Ovary (tissue), 9 donors: ENCODE measurements around the gene NPVF. TPM values are rescaled to one million over a fixed set of nuclear protein-coding genes. Genes with fewer than 3 reads are reported as not detected.
A peak's percentile ranks its signal among the peaks of the same experiment; 100 is the strongest.

ENCODE experiments used
- DNase-seq, 5 donors: peaks; one replicate each; pipeline ENCODE4 v3.0.0-alpha.2; 2019 to 2020
- H3K27ac ChIP-seq, 2 donors: fragments of 200-600 bp; one replicate each; pipeline versions ENCODE4 v1.5.1 to v1.8.0; 2019 to 2022
- H3K27me3 ChIP-seq: fragments of 200-600 bp; one replicate; pipeline ENCODE4 v1.8.0; 2022
- H3K36me3 ChIP-seq: fragments of 200-600 bp; sonication (generic); one replicate; pipeline ENCODE4 v1.5.1; 2019
- H3K4me1 ChIP-seq: one replicate; pipeline ENCODE4 v1.8.1; 2013; ENCODE audit warnings: mild to moderate bottlenecking, moderate library complexity; ENCODE audit not compliant: insufficient read depth
- H3K4me3 ChIP-seq: fragments of 200-600 bp; sonication (generic); one replicate; pipeline ENCODE4 v1.5.1; 2017
- H3K9me3 ChIP-seq, 2 donors: fragments of 200-600 bp in 1 of 2; sonication (generic) in 1 of 2; one replicate each; pipeline versions ENCODE4 v1.5.1 to v1.8.1; 2013 to 2019; ENCODE audit warnings: mild to moderate bottlenecking in 1 of 2, moderate library complexity in 1 of 2
- EP300 ChIP-seq: sonication (generic); formaldehyde crosslinking; IDR thresholded peaks from one replicate; pipeline ENCODE4 v1.6.1; 2017; ENCODE audit warnings: antibody characterized with exemption
- POLR2A ChIP-seq: fragments of 450-650 bp; IDR thresholded peaks from one replicate; pipeline ENCODE4 v1.6.1; 2017; ENCODE audit warnings: antibody characterized with exemption, mild to moderate bottlenecking, moderate library complexity
- WGBS, 3 donors: extraction: QIAGEN DNeasy Blood & Tissue Kit in 1 of 3; methylation state at CpG; one replicate each; pipeline versions ENCODE4 v1.1.5 to v1.1.7; 2013 to 2017; 5-methylcytosine and 5-hydroxymethylcytosine counted together
- intact Hi-C, 4 donors: fragments of 100-400 bp; cut with DNase I; formaldehyde crosslinking; loops; one replicate each; pipeline versions ENCODE4 v1.11.0 to v1.15.1; 2022 to 2023
- polyA plus RNA-seq, 2 donors: library from polyadenylated mRNA; stranded (reverse); fragments of 200-250 nt in 1 of 2; fragments of 350-450 nt in 1 of 2; fragmentation: Illumina TruSeq in 1 of 2; extraction: RNeasy Lipid Tissue Mini Kit (QIAGEN cat#74804) in 1 of 2; gene quantifications; one replicate each; pipeline ENCODE4 v1.2.3, GENCODE V29; 2013 to 2014
- total RNA-seq, 7 donors: library from RNA; depleted of rRNA in 2 of 7; stranded (reverse); fragments of >200 nt in 2 of 7; fragmentation: NEBNext Ultra II Directional in 3 of 7; extraction: Animal tissue kit (Norgen Biotek cat#: 25700) in 3 of 7; gene quantifications; one replicate each; pipeline versions ENCODE4 v1.1.0 to v1.2.4, GENCODE V29; 2016 to 2023
- TF ChIP-seq, protein P1 (sequence below), 3 donors: fragments of 450-650 bp in 2 of 3; fragments of 200-600 bp in 1 of 3; IDR thresholded peaks; one replicate each; pipeline versions ENCODE4 v1.5.1 to v1.8.0; 2016 to 2022; ENCODE audit warnings: antibody characterized with exemption in 3 of 3, mild to moderate bottlenecking in 1 of 3
- donor health status: DM: no; HTN: no; CAD: no; lungs with moderate emphysema.
- donor health status: DM: no; HTN: no; CAD: no.
- donor health status: Bipolar disorder and iron deficiency.
- donor health status: DM: yes; HTN: yes; CAD: no.
- donor health status: DM: no; HTN: no; CAD: no.
- donor health status: DM: yes; HTN: yes; CAD: no.

The NPVF gene
- total and polyA plus RNA-seq, 9 donors, result not detected

DNA sequence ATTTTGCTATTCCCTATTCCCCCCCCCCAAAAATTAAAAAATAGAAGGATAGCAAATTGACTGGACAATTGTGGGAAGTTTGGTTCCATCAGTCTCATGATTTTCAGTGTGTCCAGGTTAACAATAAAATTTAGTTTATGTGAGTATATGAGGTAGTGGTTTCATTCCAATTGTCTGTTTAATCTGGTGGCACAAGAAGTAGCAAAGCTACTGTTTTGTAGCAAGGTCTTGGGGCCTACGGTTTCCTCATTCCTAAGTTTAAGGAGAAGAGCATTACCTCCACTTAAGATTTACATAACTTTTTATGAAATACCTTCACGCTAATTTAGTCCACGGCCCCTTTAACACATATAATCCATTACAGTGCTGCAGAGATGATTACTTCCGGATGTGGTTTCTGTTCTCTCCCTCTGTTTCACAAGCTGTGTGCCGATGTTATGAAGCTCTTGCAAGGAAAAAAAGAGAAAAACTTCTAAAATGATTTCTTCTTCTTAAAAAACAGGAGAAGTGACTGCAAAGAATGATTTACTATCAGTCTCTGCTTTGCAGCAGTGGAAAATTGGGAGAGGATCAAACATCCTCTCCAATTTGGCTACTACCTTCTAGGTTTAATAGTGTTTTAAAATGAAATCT lies 32.7 kb upstream of the NPVF start:
- intact Hi-C loops, result loop anchor here in 2 of 4 donors (2.0 to 5.0 kb wide), 2 partner anchors 126 kb away; no protein-coding TSS in a partner anchor
- 15 to 53% (median 30%) methylated on average over 4 to 5 of the region's 5 CpGs for WGBS, 3 donors

DNA sequence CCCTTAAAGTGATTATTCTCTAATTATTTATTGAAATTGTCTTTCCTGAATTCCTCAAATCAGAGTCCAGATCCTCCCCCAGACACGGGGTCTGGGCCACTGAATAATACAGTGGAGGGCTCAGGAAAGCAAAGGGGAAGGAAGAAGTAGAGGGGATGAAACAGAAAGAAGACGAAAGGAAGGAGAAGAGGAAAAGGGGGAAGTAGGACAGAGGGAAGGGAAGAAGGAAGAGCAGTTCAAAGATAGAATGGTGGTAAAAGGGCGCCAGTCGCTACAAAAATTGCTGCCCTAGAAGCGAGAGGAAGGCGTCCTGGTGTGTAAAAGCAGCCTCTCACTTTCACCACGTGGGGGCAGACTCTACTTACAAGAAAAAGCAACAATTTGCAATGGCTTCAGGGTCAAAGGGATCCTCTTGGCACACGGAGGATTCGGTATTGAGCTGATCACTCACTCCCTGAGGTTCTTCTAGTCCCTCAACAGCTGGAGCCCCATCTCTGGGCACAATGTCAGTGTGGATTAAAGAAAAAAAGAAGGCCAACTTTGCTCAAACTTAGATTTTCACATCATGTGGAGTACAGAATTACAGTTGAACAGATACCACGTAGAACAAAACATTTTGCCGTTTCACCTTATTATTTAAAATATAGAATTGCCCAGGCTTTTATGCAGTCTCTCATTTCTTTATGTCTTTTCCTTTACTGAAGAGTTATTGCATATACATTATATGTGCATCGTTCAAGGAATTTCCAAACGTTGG lies 31.4 kb upstream of the NPVF start:
- DNase-seq, result peak; percentile 51 to 77 (median 53)
- TF ChIP-seq EP300 (no peak), POLR2A (no peak)
- TF ChIP-seq, protein P1, sequence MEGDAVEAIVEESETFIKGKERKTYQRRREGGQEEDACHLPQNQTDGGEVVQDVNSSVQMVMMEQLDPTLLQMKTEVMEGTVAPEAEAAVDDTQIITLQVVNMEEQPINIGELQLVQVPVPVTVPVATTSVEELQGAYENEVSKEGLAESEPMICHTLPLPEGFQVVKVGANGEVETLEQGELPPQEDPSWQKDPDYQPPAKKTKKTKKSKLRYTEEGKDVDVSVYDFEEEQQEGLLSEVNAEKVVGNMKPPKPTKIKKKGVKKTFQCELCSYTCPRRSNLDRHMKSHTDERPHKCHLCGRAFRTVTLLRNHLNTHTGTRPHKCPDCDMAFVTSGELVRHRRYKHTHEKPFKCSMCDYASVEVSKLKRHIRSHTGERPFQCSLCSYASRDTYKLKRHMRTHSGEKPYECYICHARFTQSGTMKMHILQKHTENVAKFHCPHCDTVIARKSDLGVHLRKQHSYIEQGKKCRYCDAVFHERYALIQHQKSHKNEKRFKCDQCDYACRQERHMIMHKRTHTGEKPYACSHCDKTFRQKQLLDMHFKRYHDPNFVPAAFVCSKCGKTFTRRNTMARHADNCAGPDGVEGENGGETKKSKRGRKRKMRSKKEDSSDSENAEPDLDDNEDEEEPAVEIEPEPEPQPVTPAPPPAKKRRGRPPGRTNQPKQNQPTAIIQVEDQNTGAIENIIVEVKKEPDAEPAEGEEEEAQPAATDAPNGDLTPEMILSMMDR (IDR thresholded peaks at IDR 0.05), result peak; percentile 70 to 80 (median 71)
- H3K4me1 ChIP-seq, result no peaks in the 10 kb centered on the region
- H3K27ac ChIP-seq, result no peak overlapping the region
- H3K36me3 ChIP-seq, result no peaks in the 10 kb centered on the region
- no peak overlapping the region for H3K4me3 ChIP-seq
- intact Hi-C loops, result loop anchor here (2.0 to 10.0 kb wide), 5 partner anchors 127 to 593 kb away; no protein-coding TSS in a partner anchor
- no peaks in the 10 kb centered on the region for H3K9me3 ChIP-seq
- no peaks in the 10 kb centered on the region for H3K27me3 ChIP-seq
- 23 to 26% (median 24%) methylated on average over 13 of the region's 13 CpGs for WGBS, 3 donors

More for the DNA sequence above, 32.7 kb upstream of the NPVF start:
- Histone ChIP-seq H3K27me3 (no peaks in the 10 kb centered on the region), H3K4me1 (no peaks in the 10 kb centered on the region), H3K27ac (no peak overlapping the region), H3K36me3 (no peaks in the 10 kb centered on the region), H3K9me3 (no peaks in the 10 kb centered on the region), H3K4me3 (peak overlapping the region; percentile 27)
- DNase-seq, result no peak
- TF ChIP-seq EP300, result no peak
- TF ChIP-seq, protein P1 (IDR thresholded peaks at IDR 0.05), result no peak
- TF ChIP-seq POLR2A, result no peak

DNA sequence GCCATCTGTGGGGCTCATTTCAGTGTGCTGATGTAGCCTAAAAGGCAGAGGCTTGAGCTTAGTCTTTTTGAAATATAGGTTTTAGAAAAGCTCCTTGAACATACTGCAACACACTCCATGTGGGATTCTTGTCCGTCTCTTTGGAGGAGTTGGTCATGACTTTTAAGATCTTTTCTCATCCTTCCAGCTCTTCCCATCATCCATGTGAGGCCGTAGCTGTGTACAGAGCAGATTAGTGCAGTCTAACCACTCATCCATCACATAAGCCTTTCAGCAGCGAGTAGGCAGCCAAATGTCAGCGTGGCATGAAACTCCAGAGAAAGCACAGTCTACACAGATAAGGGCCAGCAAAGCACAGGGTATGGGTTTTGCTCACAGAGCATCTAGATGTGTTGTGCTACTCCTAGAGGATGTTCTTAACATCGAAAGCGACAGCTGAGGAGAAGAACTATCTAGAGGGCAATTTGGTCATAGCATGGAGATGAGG lies 28.1 kb upstream of the NPVF start:
- DNase-seq, result no peak
- Histone ChIP-seq H3K9me3 (no peaks in the 10 kb centered on the region), H3K4me3 (no peak overlapping the region), H3K36me3 (no peaks in the 10 kb centered on the region), H3K4me1 (no peaks in the 10 kb centered on the region), H3K27ac (no peak overlapping the region), H3K27me3 (no peaks in the 10 kb centered on the region)
- intact Hi-C loops, result loop anchor here (2.0 to 10.0 kb wide), 5 partner anchors 130 to 596 kb away; no protein-coding TSS in a partner anchor
- WGBS, 3 donors, result 88 to 95% (median 92%) methylated on average over 6 of the region's 6 CpGs
- TF ChIP-seq, protein P1 (IDR thresholded peaks at IDR 0.05), result no peak
- TF ChIP-seq POLR2A (no peak), EP300 (no peak)

DNA sequence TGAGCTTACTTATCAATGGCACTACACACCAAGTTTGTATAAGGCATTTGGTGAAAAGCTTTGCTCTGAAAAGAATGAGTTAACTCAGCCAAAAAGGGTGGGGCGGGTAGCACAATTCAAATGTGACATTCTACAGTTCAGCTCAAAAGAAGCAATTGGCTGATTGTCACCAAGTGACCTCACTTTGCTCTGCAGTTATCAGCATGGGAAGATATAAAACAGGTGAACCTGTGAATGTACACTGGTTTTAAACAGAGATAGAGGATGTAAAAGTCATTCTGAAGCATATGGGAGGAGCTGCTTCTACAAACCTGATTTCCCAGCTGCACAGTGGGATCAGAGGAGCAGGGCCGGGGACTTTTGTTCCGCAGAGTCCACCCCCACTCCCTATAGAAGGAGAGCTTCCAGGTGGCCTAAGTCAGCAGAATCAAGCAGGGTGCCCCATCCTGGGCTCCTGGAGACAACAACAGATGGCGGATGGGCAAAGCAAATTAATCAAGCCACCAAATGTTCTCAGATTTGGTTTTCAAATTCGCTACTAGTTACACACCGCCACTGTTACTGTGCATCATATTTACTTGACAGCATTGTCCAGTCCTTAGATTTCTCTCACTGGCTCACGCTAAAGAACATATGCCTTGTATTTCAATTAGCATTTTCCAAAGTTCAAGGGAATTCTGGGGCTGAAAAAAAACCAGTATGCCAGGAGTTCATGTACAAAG lies 27.5 kb upstream of the NPVF start:
- TF ChIP-seq, protein P1 (IDR thresholded peaks at IDR 0.05), result no peak
- TF ChIP-seq EP300 (no peak), POLR2A (no peak)
- H3K9me3 ChIP-seq, result no peaks in the 10 kb centered on the region
- H3K27me3 ChIP-seq, result no peaks in the 10 kb centered on the region
- 89 to 90% (median 89%) methylated on average over 7 of the region's 7 CpGs for WGBS, 3 donors
- H3K4me1 ChIP-seq, result no peaks in the 10 kb centered on the region
- no peak overlapping the region for H3K27ac ChIP-seq
- DNase-seq, result no peak
- H3K4me3 ChIP-seq, result no peak overlapping the region
- intact Hi-C loops, result loop anchor here (2.0 to 10.0 kb wide), 5 partner anchors 131 to 597 kb away; no protein-coding TSS in a partner anchor
- H3K36me3 ChIP-seq, result no peaks in the 10 kb centered on the region
